ENCODE measurements around the gene PDLIM7. TPM values are rescaled to one million over a fixed set of nuclear protein-coding genes. Genes with fewer than 3 reads are reported as not detected.

PDLIM7 gene
- total and polyA plus RNA-seq, 2 experiments from 2014 or later, result 94.7 to 128 TPM

- TF ChIP-seq ZNF462 (CRISPR knock-in tag; IDR thresholded peaks at IDR 0.05), result no peak
- no peak for TF ChIP-seq POLR2AphosphoS5 (IDR thresholded peaks at IDR 0.05; ENCODE audit: low read depth)
- TF ChIP-seq CREB1 (CRISPR knock-in tag; IDR thresholded peaks at IDR 0.05; ENCODE audit: low read depth), result no peak
Measured at GRCh38 chr5:177477701-177478477, 19.5 kb downstream of the PDLIM7 start (continued).

GRCh38 chr5:177476531-177477233 is 20.7 kb downstream of the PDLIM7 start:
- TF ChIP-seq EZH2phosphoT487 (IDR thresholded peaks at IDR 0.05; ENCODE audit: unreplicated experiment) (no peak), REST (IDR thresholded peaks at IDR 0.05; ENCODE audit: unreplicated experiment) (no peak), EZH2 (IDR thresholded peaks at IDR 0.05; ENCODE audit: low read depth, unreplicated experiment) (no peak), JUNB (IDR thresholded peaks at IDR 0.05; ENCODE audit: unreplicated experiment) (no peak)
- Histone ChIP-seq H3K27me3 (ENCODE audit: insufficient read depth) (no peaks in the 10 kb centered on the region), H3K4me1 (ENCODE audit: insufficient read depth) (peaks cover 27% of the 10 kb centered on the region), H4K20me1 (replicated peaks; ENCODE audit: insufficient read depth) (peaks cover 7% of the 10 kb centered on the region), H3K79me2 (replicated peaks; ENCODE audit: insufficient read depth) (peaks cover 12% of the 10 kb centered on the region), H3K9me2 (ENCODE audit: insufficient read depth) (no peaks in the 10 kb centered on the region), H3K36me3 (ENCODE audit: insufficient read depth) (0 out of 2 replicates have a peak, but pooled peaks cover 2% of the 10 kb centered on the region), H3K27ac (ENCODE audit: low read depth) (no peak overlapping the region), H3F3A (replicated peaks; ENCODE audit: low read depth) (peaks cover 19% of the 10 kb centered on the region), H3K4me3 (no peak overlapping the region), H3K4me2 (no peak overlapping the region), H2AFZ (no peak overlapping the region)
- H3K4me3 Mint-ChIP-seq, result no peak overlapping the region; the same call in 2 of the 3 replicates
- peaks cover 14% of the 10 kb centered on the region for H3K36me3 Mint-ChIP-seq (ENCODE audit: low read depth)
- H3K27ac Mint-ChIP-seq, result no peak overlapping the region
- no peak for ATAC-seq
- DNase-seq (ENCODE audit: low spot score), result peak; percentile 41
- H3K4me1 Mint-ChIP-seq, result peaks cover 41% of the 10 kb centered on the region
- peaks cover 26% of the 10 kb centered on the region for H3K27me3 Mint-ChIP-seq (ENCODE audit: insufficient read depth, low read depth, poor library complexity)
- no peaks in the 10 kb centered on the region for H3K9me3 Mint-ChIP-seq
